HepG2 (cell line): ENCODE measurements around the gene ROBO2.

ENCODE experiments used
- ADNP ChIP-seq: sonication (generic); formaldehyde crosslinking; IDR thresholded peaks from 2 replicates; pipeline ENCODE4 v1.4.0; 2020; ENCODE audit warnings: missing genetic modification reagents
- AGO1 ChIP-seq: fragments of 200-400 bp; formaldehyde crosslinking; IDR thresholded peaks from 2 replicates; pipeline ENCODE4 v1.6.1; 2017; ENCODE audit warnings: mild to moderate bottlenecking, low read depth, low read length, moderate library complexity; ENCODE audit not compliant: poor library complexity, severe bottlenecking
- CTCF ChIP-seq: sonication (generic); formaldehyde crosslinking; IDR thresholded peaks from 2 replicates; pipeline ENCODE4 v1.5.0; 2020; ENCODE audit warnings: mild to moderate bottlenecking, missing genetic modification reagents, moderate library complexity
- DBP ChIP-seq: sonication (generic); formaldehyde crosslinking; IDR thresholded peaks from 2 replicates; pipeline ENCODE4 v1.4.0; 2020; ENCODE audit warnings: missing genetic modification reagents; ENCODE audit errors: not compliant biosample characterization
- HNRNPH1 ChIP-seq: fragments of 200-400 bp; formaldehyde crosslinking; optimal IDR thresholded peaks from 2 replicates; pipeline ENCODE3; 2017; ENCODE audit warnings: mild to moderate bottlenecking, low read depth, low read length
- MXD4 ChIP-seq: IDR thresholded peaks from 2 replicates; pipeline ENCODE4 v1.6.1; 2016; ENCODE audit warnings: mild to moderate bottlenecking, missing biosample characterization, missing genetic modification reagents
- RBAK ChIP-seq: sonication (generic); formaldehyde crosslinking; IDR thresholded peaks from 2 replicates; pipeline ENCODE4 v1.5.1; 2020; ENCODE audit warnings: mild to moderate bottlenecking, missing genetic modification reagents
- TCF7L2 ChIP-seq: IDR thresholded peaks from 2 replicates; pipeline ENCODE4 v1.6.1; 2011; ENCODE audit warnings: mild to moderate bottlenecking, low read depth, low read length, moderate library complexity
- TF ChIP-seq, protein P1 (sequence below): sonication (generic); formaldehyde crosslinking; IDR thresholded peaks from 2 replicates; pipeline ENCODE4 v1.4.0; 2020; ENCODE audit warnings: low read depth, mild to moderate bottlenecking, missing genetic modification reagents
- TF ChIP-seq, protein P2 (sequence below): sonication (generic); IDR thresholded peaks from 2 replicates; pipeline ENCODE4 v1.6.1; 2016; ENCODE audit warnings: low read depth, borderline replicate concordance

- TF ChIP-seq ADNP (no peak), RBAK (CRISPR knock-in tag) (no peak), TCF7L2 (no peak), AGO1 (no peak), DBP (no peak), CTCF (CRISPR knock-in tag) (no peak), MXD4 (CRISPR knock-in tag) (no peak), HNRNPH1 (no peak)
- TF ChIP-seq, protein P1, sequence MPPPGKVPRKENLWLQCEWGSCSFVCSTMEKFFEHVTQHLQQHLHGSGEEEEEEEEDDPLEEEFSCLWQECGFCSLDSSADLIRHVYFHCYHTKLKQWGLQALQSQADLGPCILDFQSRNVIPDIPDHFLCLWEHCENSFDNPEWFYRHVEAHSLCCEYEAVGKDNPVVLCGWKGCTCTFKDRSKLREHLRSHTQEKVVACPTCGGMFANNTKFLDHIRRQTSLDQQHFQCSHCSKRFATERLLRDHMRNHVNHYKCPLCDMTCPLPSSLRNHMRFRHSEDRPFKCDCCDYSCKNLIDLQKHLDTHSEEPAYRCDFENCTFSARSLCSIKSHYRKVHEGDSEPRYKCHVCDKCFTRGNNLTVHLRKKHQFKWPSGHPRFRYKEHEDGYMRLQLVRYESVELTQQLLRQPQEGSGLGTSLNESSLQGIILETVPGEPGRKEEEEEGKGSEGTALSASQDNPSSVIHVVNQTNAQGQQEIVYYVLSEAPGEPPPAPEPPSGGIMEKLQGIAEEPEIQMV (CRISPR knock-in tag) = no peak
- TF ChIP-seq, protein P2, sequence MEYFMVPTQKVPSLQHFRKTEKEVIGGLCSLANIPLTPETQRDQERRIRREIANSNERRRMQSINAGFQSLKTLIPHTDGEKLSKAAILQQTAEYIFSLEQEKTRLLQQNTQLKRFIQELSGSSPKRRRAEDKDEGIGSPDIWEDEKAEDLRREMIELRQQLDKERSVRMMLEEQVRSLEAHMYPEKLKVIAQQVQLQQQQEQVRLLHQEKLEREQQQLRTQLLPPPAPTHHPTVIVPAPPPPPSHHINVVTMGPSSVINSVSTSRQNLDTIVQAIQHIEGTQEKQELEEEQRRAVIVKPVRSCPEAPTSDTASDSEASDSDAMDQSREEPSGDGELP = no peak
Observed at GRCh38 chr3:77078279-77078678, 38.4 kb downstream of the ROBO2 start.
